Renal pelvis (tissue), 4 donors: ENCODE results near the gene KBTBD13. TPM values are rescaled to one million over a fixed set of nuclear protein-coding genes. Genes with fewer than 3 reads are reported as not detected.

Experiments
- DNase-seq: peaks from one replicate; pipeline ENCODE4 v3.0.0-alpha.2; 2013
- polyA plus RNA-seq, 3 donors: library from polyadenylated mRNA; unstranded; fragments of 120-200 nt; gene quantifications; one replicate each; pipeline ENCODE4 v1.2.1, GENCODE V29; 2013; ENCODE audit not compliant: insufficient read length in 3 of 3

The KBTBD13 gene
- polyA plus RNA-seq, 3 donors, result 0.07 to 0.09 TPM; not detected in 1

DNA sequence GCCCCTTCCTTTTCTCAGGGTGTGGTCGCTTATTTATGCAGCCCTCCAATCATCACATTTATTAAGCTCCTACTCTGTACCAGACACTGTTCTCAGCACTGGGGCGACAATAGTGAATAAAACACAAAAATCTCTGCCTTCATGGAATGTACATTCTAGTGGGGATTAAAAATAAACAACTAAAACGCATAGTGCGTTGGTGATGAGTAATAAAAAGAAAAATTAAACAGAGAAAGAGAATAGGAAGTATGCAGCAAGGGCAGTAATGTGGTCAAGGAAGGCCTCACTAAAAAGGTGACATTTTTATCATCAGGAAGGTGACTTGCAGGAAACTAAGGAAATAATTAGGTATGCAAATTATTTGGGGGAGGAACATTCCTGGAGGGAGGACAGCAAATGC lies 26.3 kb upstream of the KBTBD13 start:
- DNase-seq, result no peak

DNA sequence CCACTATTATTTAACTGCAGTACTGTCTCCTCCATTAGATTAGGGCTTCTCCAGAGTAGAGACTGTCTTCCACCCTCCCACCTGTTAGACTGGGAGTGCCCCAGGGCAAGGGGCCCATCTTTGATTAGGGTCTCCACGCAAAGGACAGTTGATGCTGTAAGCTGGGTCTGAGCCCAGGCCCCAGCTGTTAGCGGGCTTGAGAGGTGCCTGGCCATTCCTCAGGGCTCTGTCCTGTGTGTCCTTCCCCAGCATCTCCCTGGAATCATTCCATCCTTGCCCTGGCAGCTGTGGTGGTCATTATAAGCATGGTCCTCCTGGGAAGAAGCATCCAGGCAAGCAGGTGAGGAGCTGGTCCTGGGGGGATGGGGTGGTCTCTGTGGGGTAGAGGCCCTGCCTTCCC lies 25.3 kb upstream of the KBTBD13 start:
- no peak for DNase-seq

DNA sequence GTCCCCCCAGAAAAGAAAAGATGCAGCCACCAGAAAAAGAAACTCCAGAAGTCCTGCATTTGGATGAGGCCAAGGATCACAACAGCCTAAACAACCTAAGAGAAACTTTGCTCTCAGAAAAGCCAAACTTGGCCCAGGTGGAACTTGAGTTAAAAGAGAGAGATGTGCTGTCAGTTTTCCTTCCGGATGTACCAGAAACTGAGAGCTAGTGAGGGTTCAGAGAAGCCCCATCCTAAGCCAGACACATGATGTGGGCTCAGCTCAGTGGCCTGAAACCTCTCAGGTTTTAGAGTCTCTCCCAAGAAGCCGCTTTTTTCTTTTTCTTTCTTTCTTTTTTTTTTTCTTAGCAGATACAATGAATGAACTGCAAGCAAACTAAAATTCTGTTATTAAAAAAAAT lies 23.6 kb upstream of the KBTBD13 start:
- DNase-seq, result no peak

DNA sequence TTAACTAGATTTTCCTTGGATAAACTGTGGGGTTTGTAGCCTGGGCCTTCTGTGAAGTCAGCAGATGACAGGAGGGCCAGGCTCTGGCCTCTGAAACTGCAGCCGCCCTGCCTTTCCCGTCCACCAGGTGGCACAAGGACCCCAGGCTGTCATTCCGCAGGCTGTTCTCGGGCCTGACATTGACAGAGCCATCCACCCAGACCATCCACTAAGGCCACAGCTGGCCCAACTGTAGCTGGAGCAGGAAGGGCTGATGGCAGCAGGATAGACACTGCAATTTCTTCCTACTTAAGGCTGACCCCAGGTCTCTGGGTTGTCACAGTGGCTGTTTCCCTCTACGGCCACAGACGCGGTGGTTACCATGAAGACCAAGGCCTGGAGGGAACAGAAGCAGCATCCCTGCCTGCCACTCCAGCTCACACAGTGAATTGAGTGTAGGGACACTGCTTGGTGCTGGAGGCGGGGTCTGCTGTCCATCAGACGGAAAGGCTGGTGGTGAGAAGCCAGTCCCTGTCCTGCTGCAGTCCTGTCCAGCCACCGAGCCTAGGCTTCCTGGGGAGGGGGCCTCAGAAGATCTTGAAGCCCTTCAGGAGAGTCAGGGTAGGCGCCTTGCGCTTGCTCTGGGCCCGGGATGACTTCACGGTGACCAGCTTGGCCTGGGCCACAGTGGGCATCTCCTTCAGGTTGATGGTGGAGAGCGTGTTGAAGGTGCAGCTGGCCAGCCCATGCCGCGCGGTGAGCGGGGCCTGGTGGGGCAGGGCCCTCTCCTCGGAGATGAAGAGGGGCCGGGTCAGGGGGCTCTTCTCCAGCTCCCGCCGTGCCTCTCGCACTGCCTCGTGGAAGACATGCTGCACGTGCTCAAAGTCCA lies 22.0 kb upstream of the KBTBD13 start:
- no peak for DNase-seq

DNA sequence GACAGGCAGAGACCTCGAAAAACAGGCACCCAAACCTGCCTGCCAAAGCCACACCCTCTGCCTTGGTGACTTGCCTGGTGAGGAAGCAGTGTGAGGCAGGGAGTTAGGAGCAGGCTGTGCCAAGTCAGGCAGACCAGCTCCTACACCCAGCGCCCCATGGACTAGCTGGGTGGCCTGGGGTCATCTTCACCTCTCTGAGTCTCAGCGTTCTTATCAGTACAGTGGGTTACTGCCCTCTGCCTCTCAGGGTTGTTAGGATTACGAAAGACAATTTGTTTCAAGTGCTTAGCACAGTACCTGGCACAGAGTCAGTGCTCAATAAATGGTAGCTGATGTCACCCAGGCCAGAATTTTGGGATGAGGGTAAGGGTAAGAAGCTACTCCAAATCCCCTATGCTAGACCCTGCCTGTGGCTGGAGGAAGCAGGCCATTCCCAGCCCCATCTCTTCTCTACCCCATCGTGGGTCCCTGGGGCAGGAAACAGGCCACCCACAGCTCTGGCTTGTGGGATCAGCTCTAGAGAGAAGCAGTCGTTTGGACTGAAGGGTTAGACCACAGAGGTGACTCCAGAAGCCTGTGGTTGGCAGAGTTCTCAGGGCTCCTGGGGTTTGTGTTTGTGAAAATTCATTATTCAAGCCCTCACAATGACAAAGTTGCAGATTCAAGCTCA lies 21.2 kb upstream of the KBTBD13 start:
- no peak for DNase-seq

DNA sequence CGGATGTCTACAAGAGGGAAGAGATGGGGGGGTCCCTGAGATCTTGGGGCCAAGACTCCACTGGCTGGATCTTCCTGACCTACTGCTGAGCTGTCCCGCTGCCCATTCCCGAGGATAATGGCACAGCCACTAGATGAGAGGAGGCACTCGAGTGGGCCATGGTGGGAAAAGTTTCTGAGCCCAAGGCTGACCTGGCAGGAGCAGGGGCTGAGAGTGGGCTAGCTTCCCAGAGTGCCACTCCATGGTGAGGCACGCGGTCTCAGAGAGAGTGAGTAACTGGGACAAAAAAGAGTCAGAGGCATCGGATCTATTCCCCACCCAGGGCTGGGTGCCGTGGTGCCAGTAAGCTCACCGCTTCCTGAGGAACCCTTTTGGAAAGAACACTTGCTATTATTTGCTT lies 20.4 kb upstream of the KBTBD13 start:
- DNase-seq, result no peak

DNA sequence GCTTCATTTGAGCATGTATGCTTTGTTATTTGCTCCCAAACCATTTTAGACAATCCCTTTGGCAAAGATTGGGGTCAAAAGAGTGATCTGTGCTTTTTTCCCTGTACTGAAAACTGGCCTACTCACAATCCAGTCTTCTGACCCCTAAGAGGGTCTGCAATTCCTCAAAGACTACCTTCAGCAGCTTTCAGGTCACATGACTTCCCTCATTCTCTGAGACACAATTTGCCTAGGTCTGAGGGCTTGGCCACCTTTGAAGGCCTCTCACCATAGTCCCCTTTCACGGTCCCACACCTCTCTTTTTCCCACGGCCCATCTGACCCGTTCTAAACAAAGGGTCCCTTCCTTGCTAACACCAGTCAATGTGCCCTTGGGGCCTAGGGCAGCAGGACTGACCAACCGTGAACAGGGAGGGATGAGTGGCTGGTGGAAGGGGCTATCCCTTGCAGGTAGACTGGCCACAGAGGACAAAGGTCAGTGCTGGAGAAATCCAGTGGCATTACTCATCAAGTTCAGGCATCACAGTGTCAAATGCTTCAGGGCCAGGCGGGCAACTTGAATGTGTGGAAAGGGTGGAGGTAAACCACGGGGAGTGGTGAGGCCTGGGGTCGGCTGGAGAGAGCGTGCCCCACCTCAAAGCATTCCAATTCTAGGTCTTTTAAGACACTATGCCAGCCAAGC lies 19.5 kb upstream of the KBTBD13 start:
- DNase-seq, result no peak

DNA sequence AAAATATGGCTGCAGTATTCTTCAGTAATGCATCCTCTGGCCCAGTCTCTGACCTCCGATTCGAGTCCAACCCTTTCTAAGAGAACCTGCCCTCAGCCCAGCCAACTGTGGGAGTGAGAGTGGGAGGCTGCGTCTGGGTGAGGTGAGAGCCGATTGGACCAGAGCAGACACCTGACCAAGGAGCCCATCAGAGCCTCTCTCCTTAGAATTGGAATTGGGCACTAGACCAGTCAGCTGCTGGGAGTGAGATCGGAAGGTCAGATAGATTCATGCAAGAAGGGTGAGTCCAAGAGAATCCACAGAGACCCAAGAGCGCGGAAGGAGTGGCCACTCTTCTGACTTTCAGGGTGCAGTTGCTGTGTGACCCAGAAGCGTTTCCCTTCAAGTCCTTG lies 19.0 kb upstream of the KBTBD13 start:
- DNase-seq, result no peak

DNA sequence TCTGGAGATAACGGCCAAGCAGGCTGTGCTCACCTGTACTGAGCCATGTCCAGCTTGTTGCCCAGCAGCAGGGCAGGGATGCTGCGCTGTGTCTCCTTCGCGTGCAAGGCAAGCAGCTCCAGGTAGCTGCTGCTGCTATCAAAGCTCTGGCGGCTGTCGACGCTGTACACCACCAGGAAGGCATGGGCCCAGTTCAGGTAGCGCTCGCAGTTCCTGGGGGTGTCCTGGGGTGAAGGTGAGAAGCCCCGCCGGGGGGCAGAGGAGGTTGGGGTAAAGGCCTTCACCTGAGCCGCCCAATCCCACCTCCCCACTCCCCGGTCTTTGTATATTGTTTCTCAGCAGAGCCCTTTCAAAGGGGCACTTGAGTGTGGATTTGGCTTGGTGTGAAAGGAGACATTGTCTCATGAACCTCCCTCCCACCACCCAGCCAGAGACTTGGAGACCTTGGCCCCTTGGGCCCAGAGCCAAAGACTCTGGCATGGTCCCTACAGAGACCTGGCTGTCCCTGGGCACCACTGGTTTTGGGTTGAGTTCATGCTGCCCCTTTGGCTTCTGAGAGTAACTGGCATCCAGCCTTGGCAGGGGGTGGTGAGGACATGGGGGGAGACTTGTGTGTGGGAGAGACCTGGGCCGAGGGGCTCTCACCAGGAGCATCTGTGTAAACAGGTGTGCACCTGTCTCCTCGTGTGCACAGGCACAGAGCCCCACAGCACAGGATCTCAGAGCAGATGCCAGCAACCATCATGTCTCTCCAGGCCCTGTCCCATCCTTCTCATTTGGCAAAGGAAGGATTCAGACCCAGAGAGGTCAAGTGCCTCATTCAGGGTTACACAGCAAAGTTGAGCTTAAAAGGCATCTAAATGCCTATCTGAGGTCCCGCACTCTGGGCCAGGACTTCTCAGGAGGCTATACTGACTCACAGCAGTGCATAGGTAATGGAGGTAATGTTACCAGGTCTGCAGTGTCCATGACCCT lies 17.9 kb upstream of the KBTBD13 start:
- DNase-seq, result no peak

DNA sequence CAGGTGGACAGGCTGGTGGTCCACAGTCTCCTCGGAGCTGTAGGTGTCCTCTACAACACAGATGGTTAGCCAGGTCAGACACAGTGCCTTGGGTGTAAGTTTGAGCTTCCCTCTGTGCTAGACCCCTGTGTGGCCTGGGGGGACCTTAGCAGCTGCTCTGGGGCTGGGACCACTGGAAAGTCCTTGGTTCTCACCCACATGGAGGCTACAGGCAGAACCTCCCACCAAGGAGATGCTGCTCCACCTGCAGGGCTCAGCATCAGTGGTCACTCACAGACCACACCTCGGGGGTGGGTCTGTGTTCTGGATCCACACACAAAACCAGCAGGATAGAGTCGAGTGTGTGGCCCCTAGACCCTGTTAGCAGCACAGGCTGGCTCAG lies 17.2 kb upstream of the KBTBD13 start:
- DNase-seq, result no peak

DNA sequence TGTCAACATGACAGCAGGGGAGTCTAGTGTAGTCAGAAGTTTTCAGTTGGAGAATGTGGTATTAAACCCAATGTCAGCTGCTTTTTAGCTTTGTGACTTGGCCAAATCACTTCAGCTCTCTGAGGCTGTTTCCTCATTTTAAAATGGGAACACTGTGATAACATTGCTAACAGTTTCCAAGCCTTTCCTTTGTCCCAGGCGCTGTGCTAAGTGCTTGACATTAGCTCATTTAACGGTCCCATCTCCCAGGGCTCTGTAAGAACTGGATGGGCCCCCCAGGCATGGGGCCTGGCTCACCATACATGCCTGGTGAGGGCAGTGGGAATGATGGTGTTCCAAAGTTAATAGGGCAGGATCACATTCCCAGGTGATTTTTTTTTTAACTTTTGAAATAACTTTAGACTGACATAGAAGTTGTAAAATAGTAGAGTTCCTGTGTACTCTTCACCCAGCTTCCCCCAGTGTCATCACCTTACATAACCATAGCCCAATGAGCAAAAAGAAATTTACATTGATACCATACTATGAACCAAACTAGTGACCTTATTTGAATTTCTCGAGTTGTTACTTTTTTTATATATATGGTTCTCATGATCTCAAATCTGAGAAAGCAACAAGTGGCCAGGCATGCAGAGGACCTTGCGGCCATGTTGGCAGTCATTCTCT lies 16.5 kb upstream of the KBTBD13 start:
- DNase-seq, result no peak

DNA sequence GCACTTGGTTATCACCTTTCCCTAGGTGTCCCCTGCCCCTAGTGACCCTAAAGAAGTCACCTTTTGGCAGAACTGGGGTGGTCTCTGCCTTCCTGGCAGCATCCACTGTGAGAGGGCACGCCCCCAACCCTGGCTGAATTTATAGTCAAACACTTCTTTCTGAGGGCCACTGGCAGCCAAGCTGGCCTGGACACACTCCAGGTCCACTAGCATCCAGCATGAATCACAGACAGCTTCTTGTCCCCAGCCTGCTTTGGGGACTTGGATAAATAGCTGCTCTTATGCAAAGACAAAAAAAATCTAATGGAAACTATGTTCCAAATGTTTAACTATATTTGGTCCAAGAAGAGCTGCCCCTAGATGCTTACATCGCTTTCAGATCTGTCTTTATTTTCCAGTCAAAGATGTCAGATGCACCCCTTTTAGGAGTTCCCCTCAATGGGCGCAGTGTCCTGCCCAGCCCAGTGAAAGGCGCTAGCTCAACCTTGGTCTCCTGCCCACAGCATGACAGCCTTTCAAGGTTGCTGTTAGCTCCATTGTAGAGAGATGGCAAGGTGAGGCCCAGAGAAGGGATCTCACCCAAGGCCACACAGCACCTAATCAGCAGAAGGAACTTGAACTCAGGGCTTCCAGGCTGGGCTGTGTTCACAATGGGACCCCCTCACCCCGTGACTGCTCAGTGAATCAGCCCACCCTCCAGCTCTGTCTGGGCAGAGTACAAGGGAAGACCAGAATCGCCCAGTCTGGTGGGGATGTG lies 15.7 kb upstream of the KBTBD13 start:
- DNase-seq, result no peak

DNA sequence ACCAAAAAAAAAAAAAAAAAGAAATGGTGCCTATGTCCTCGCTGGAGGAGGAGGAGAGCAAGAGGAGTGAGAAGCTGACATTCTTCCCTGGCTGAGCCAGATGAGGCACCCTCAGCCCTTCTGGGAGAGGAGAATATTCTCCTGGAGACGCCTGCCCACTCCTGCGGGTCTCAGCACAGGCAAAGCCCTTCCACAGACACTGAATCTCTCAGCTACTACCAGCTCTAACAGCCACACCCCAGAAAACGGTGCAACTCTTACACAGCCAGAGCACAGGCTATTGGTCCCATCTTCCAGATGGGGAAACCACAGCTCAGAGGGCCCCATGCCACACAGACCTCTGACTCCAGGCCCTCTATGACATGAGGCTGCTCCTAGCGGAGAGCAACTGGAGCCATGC lies 14.5 kb upstream of the KBTBD13 start:
- DNase-seq, result no peak

DNA sequence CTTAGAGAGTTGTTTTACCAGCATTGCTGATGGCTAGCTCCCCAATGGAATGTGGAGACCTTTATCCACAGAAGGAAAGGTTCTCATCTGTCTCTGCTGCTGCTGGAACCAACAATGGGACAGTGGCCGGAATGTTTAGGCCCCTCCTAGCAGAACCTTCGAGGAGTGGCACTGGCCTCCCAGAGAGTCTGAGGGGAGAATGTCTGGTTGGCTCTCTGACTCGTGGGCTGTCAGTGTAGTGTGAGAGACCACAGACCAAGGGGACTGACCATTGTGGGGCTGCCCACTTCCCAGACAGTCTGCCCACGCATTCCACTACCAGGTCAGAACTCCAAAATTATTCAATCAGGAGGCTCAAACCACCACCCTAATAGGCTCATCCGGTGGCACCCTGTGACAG lies 13.8 kb upstream of the KBTBD13 start:
- DNase-seq, result no peak

DNA sequence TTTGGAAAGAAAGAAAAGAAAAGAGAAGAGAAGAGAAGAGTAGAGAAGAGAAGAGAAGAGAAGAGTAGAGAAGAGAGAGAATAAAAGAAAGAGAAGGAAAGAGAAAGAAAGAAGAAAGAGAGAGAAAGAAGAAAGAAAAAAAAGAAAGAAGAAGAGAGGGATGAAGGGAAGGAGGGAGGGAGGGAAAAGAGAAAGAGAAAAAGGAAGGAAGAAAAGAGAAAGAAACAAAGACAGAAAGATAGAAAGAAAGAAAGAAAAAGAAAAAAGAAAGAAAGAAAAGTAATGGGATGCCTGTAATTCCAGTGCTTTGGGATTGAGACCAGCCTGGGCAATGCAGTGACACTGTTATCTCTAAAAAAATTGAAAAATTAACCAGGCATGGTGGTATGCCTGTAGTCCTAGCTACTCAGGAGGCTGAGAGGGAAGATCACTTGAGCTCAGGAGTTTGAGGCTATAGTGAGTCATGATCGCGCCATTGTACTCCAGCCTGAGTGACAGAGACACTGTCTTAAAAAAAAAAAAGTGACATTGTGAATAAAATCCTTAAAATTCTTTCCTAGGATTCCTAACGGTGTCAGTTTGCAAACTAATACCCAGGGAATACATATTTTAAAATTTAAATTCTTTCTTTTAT lies 10.4 kb upstream of the KBTBD13 start:
- DNase-seq, result no peak

DNA sequence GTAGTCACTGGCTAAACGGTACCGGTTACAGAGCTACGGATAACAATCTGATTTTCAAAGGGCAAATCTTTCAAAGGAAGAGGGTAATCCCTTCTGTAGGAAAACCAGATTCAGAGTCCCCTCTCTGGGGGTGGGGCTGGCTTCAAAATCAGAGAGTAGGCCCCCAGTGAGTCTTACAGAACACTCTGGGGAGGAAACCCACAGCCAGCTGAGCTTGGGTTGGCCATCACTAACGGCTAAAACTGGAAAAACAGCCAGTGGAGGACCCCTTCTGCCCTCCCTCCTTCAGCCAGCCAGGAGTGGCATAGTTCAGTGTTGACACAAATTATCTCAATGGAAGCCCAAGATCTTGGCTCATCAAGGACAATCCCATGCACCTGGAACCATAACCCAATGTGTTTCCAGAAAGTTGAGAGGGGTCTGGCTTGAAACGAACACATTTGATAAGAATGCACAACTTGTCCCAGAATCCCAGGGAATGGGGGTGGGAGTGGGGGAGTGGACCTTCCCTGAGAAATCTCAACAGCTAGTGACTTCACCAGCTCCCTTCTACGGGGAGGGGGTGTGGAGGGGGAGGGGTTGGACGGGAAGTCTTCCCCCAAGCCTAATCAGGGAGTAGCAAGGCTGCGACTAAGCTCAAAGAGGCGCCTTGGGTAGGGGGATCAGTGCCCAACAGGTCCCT lies 9.8 kb upstream of the KBTBD13 start:
- no peak for DNase-seq

DNA sequence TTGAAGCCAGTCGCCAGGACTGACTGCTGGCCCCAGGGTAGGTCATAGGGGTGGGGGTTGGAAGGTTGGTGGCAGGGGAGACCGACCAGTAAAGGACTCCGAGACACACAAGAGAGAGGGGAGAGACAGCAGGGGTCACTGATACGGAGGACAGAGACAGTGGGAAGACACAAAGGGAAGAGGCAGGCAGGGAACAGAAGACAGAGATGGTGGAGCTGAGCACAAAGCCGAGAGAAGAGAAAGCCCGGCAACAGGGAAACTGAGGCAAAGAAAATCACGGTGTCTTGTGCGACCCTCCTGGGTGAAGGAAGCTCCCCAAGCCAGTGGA lies 9.3 kb upstream of the KBTBD13 start:
- DNase-seq, result no peak

DNA sequence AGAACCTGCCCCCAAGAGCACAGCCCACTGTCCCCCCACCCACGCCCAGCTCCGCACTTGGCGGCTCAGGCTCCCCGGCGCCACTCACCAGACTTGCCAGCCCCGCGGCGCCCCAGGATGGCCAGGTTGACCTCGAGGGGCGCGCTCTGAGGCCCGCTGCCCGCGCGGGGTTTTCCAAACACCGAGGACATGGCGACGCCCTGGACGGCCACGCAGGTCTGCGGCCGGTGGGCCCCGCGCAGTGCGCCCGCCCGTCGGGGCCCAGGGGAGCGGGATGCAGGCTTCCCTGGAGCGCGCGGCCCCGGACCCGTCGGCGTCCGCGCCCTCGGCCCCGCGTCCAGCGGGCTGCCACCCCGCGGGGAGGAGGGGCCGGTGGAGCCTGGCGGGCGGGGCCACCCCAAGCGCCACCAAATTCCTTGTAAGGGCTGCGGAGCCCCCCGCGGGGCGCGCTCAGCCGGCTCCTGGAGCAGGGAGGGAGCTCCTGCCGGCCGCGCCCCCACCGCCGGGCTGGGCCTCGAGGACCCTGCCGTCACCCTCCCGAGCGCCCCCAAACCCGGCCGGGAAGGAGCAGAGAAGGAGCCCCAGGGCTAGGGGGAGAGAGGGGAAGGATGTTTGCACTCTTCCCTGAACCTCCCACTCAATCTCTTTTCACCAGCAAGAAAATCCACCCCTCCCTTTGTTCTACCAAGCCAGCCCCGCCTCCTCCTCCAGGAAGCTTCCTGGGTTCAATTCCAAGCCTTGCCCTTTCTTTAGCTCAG lies 8.7 kb upstream of the KBTBD13 start, which contains the start of gene RASL12:
TSS of gene RASL12 (minus strand) at position 347 of the 758 bp plus-strand sequence. CDS start at position 191, 156 bp downstream.
- no peak for DNase-seq

DNA sequence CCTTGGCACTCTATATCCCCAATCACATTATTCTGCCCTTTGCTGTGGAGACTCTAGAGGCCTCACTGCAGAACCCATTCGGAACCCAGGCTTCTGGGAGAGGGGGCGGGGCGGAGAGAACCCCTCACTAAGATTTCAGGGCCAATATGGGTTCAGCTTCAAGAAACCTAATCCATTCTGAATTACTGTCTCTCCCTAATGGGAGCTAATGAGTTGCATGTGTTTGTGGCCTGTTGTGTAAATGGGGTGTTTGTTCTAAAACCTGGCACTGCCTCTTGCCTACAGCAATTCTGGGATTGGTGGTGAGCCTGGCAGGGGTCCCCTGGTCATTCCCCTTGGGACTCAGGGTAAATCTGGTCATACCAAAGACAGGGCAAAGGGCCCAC lies 8.2 kb upstream of the KBTBD13 start:
- no peak for DNase-seq
